ENCODE measurements around the gene CORIN.

CORIN gene

GRCh38 chr4:47824840-47825239 is 13.0 kb downstream of the CORIN start:
- Histone ChIP-seq H3K4me3 (ENCODE audit: low read length) (no peak overlapping the region), H3K36me3 (ENCODE audit: insufficient read depth, low read length) (no peaks in the 10 kb centered on the region), H3K4me1 (ENCODE audit: insufficient read depth, low read length) (peaks cover 7% of the 10 kb centered on the region), H3K27me3 (ENCODE audit: insufficient read depth, low read length) (no peaks in the 10 kb centered on the region), H3K9me3 (ENCODE audit: low read length) (no peaks in the 10 kb centered on the region), H2AFZ (ENCODE audit: low read depth, low read length) (no peak overlapping the region)

GRCh38 chr4:47819178-47819577 is 18.7 kb downstream of the CORIN start:
- H3K4me3 ChIP-seq (ENCODE audit: low read length) = no peak overlapping the region
- no peaks in the 10 kb centered on the region for H3K27me3 ChIP-seq (ENCODE audit: insufficient read depth, low read length)
- H3K36me3 ChIP-seq (ENCODE audit: insufficient read depth, low read length) = no peaks in the 10 kb centered on the region
- H2AFZ ChIP-seq (ENCODE audit: low read depth, low read length) = no peak overlapping the region
- no peaks in the 10 kb centered on the region for H3K9me3 ChIP-seq (ENCODE audit: low read length)
- H3K4me1 ChIP-seq (ENCODE audit: insufficient read depth, low read length) = no peaks in the 10 kb centered on the region

GRCh38 chr4:47817275-47817674 is 20.6 kb downstream of the CORIN start:
- Histone ChIP-seq H2AFZ (ENCODE audit: low read depth, low read length) (no peak overlapping the region), H3K4me3 (ENCODE audit: low read length) (no peak overlapping the region), H3K9me3 (ENCODE audit: low read length) (no peaks in the 10 kb centered on the region), H3K4me1 (ENCODE audit: insufficient read depth, low read length) (no peaks in the 10 kb centered on the region), H3K36me3 (ENCODE audit: insufficient read depth, low read length) (no peaks in the 10 kb centered on the region), H3K27me3 (ENCODE audit: insufficient read depth, low read length) (no peaks in the 10 kb centered on the region)

GRCh38 chr4:47816748-47817147 is 21.1 kb downstream of the CORIN start:
- no peaks in the 10 kb centered on the region for H3K27me3 ChIP-seq (ENCODE audit: insufficient read depth, low read length)
- H2AFZ ChIP-seq (ENCODE audit: low read depth, low read length) = no peak overlapping the region
- no peaks in the 10 kb centered on the region for H3K4me1 ChIP-seq (ENCODE audit: insufficient read depth, low read length)
- no peaks in the 10 kb centered on the region for H3K36me3 ChIP-seq (ENCODE audit: insufficient read depth, low read length)
- H3K4me3 ChIP-seq (ENCODE audit: low read length) = no peak overlapping the region
- H3K9me3 ChIP-seq (ENCODE audit: low read length) = no peaks in the 10 kb centered on the region

GRCh38 chr4:47814618-47815295 is 23.1 kb downstream of the CORIN start:
- Histone ChIP-seq H3K36me3 (ENCODE audit: insufficient read depth, low read length) (no peaks in the 10 kb centered on the region), H3K4me1 (ENCODE audit: insufficient read depth, low read length) (no peaks in the 10 kb centered on the region), H3K27me3 (ENCODE audit: insufficient read depth, low read length) (no peaks in the 10 kb centered on the region), H3K9me3 (ENCODE audit: low read length) (no peaks in the 10 kb centered on the region), H2AFZ (ENCODE audit: low read depth, low read length) (no peak overlapping the region), H3K4me3 (ENCODE audit: low read length) (no peak overlapping the region)

- no peak overlapping the region for H2AFZ ChIP-seq (ENCODE audit: low read depth, low read length)
- no peaks in the 10 kb centered on the region for H3K36me3 ChIP-seq (ENCODE audit: insufficient read depth, low read length)
- no peaks in the 10 kb centered on the region for H3K9me3 ChIP-seq (ENCODE audit: low read length)
- H3K4me3 ChIP-seq (ENCODE audit: low read length) = no peak overlapping the region
- H3K4me1 ChIP-seq (ENCODE audit: insufficient read depth, low read length) = no peaks in the 10 kb centered on the region
- no peaks in the 10 kb centered on the region for H3K27me3 ChIP-seq (ENCODE audit: insufficient read depth, low read length)
These were observed 28.1 kb downstream of the CORIN start for GRCh38 chr4:47809654-47810203.

GRCh38 chr4:47804598-47804997 is 33.3 kb downstream of the CORIN start:
- H3K27me3 ChIP-seq (ENCODE audit: insufficient read depth, low read length) = no peaks in the 10 kb centered on the region
- no peaks in the 10 kb centered on the region for H3K4me1 ChIP-seq (ENCODE audit: insufficient read depth, low read length)
- no peak overlapping the region for H3K4me3 ChIP-seq (ENCODE audit: low read length)
- no peaks in the 10 kb centered on the region for H3K36me3 ChIP-seq (ENCODE audit: insufficient read depth, low read length)
- no peak overlapping the region for H2AFZ ChIP-seq (ENCODE audit: low read depth, low read length)
- no peaks in the 10 kb centered on the region for H3K9me3 ChIP-seq (ENCODE audit: low read length)

- Histone ChIP-seq H3K4me3 (ENCODE audit: low read length) (no peak overlapping the region), H3K27me3 (ENCODE audit: insufficient read depth, low read length) (no peaks in the 10 kb centered on the region), H3K4me1 (ENCODE audit: insufficient read depth, low read length) (no peaks in the 10 kb centered on the region), H2AFZ (ENCODE audit: low read depth, low read length) (no peak overlapping the region), H3K36me3 (ENCODE audit: insufficient read depth, low read length) (no peaks in the 10 kb centered on the region), H3K9me3 (ENCODE audit: low read length) (no peaks in the 10 kb centered on the region)
These were observed 36.3 kb downstream of the CORIN start for GRCh38 chr4:47801481-47802002.

GRCh38 chr4:47798165-47798564 is 39.7 kb downstream of the CORIN start:
- Histone ChIP-seq H3K27me3 (ENCODE audit: insufficient read depth, low read length) (no peaks in the 10 kb centered on the region), H3K36me3 (ENCODE audit: insufficient read depth, low read length) (no peaks in the 10 kb centered on the region), H2AFZ (ENCODE audit: low read depth, low read length) (no peak overlapping the region), H3K9me3 (ENCODE audit: low read length) (no peaks in the 10 kb centered on the region), H3K4me3 (ENCODE audit: low read length) (no peak overlapping the region), H3K4me1 (ENCODE audit: insufficient read depth, low read length) (no peaks in the 10 kb centered on the region)

GRCh38 chr4:47791965-47792364 is 45.9 kb downstream of the CORIN start:
- no peaks in the 10 kb centered on the region for H3K36me3 ChIP-seq (ENCODE audit: insufficient read depth, low read length)
- no peak overlapping the region for H2AFZ ChIP-seq (ENCODE audit: low read depth, low read length)
- no peaks in the 10 kb centered on the region for H3K4me1 ChIP-seq (ENCODE audit: insufficient read depth, low read length)
- no peaks in the 10 kb centered on the region for H3K9me3 ChIP-seq (ENCODE audit: low read length)
- H3K4me3 ChIP-seq (ENCODE audit: low read length) = no peak overlapping the region
- H3K27me3 ChIP-seq (ENCODE audit: insufficient read depth, low read length) = no peaks in the 10 kb centered on the region

- Histone ChIP-seq H3K4me1 (ENCODE audit: insufficient read depth, low read length) (no peaks in the 10 kb centered on the region), H3K4me3 (ENCODE audit: low read length) (no peak overlapping the region), H3K27me3 (ENCODE audit: insufficient read depth, low read length) (no peaks in the 10 kb centered on the region), H3K36me3 (ENCODE audit: insufficient read depth, low read length) (no peaks in the 10 kb centered on the region), H3K9me3 (ENCODE audit: low read length) (no peaks in the 10 kb centered on the region), H2AFZ (ENCODE audit: low read depth, low read length) (no peak overlapping the region)
These were observed 47.8 kb downstream of the CORIN start for GRCh38 chr4:47790105-47790504.

- no peak overlapping the region for H2AFZ ChIP-seq (ENCODE audit: low read depth, low read length)
- H3K9me3 ChIP-seq (ENCODE audit: low read length) = no peaks in the 10 kb centered on the region
- H3K36me3 ChIP-seq (ENCODE audit: insufficient read depth, low read length) = no peaks in the 10 kb centered on the region
- no peaks in the 10 kb centered on the region for H3K4me1 ChIP-seq (ENCODE audit: insufficient read depth, low read length)
- H3K27me3 ChIP-seq (ENCODE audit: insufficient read depth, low read length) = no peaks in the 10 kb centered on the region
- no peak overlapping the region for H3K4me3 ChIP-seq (ENCODE audit: low read length)
These were observed 49.7 kb downstream of the CORIN start for GRCh38 chr4:47788126-47788525.

- no peak overlapping the region for H3K4me3 ChIP-seq (ENCODE audit: low read length)
- no peaks in the 10 kb centered on the region for H3K36me3 ChIP-seq (ENCODE audit: insufficient read depth, low read length)
- no peak overlapping the region for H2AFZ ChIP-seq (ENCODE audit: low read depth, low read length)
- no peaks in the 10 kb centered on the region for H3K27me3 ChIP-seq (ENCODE audit: insufficient read depth, low read length)
- H3K9me3 ChIP-seq (ENCODE audit: low read length) = no peaks in the 10 kb centered on the region
- no peaks in the 10 kb centered on the region for H3K4me1 ChIP-seq (ENCODE audit: insufficient read depth, low read length)
These were observed 50.9 kb downstream of the CORIN start for GRCh38 chr4:47786958-47787370.

GRCh38 chr4:47785153-47785552 is 52.7 kb downstream of the CORIN start:
- Histone ChIP-seq H3K4me3 (ENCODE audit: low read length) (no peak overlapping the region), H3K27me3 (ENCODE audit: insufficient read depth, low read length) (no peaks in the 10 kb centered on the region), H2AFZ (ENCODE audit: low read depth, low read length) (no peak overlapping the region), H3K36me3 (ENCODE audit: insufficient read depth, low read length) (no peaks in the 10 kb centered on the region), H3K4me1 (ENCODE audit: insufficient read depth, low read length) (no peaks in the 10 kb centered on the region), H3K9me3 (ENCODE audit: low read length) (no peaks in the 10 kb centered on the region)

Data from neuron (in vitro differentiated cells).